ENCODE data around the gene WNT11. TPM values are rescaled to one million over a fixed set of nuclear protein-coding genes. Genes with fewer than 3 reads are reported as not detected.

The WNT11 gene
- polyA plus RNA-seq, 1 experiment: not detected

DNA sequence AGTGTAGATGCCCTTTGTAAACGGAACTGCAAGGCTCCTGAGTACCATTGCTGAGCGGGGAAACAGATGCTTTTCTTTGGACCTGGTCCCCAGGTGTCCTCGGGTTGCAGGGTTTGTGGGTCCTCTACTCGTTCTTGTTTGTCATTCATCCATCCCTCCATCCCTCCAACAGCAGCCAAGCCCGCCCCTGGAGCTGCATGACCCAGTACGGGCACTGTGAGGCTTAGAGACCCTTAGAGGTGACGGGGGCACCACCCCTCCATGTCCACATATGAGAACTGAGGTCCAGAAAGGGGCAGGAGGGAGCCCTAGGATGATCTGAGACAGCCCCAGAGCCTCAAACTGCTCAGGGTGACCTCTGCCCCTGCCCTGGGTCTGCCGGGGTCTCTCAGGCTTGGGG, 45.4 kb downstream of the WNT11 start:
- CTCF ChIA-PET: interaction anchor here (1.5 kb wide), 1 partner anchor 9 kb away, joined by 6 read pairs; no protein-coding TSS in a partner anchor

GRCh38 chr11:76159983-76160661, 46.2 kb downstream of the WNT11 start:
- no peak for TF ChIP-seq CTCF (IDR thresholded peaks at IDR 0.05; ENCODE audit: low read depth, low read length)
- CTCF ChIA-PET: interaction anchor here (1.5 kb wide), 1 partner anchor 8 kb away, joined by 6 read pairs; no protein-coding TSS in a partner anchor
- DNase-seq (ENCODE audit: low read depth, low spot score): no peak
- Histone ChIP-seq H3K27ac (ENCODE audit: low read depth, low read length) (no peak overlapping the region), H3K4me3 (ENCODE audit: low read depth, low read length) (no peak overlapping the region), H3K9me3 (ENCODE audit: control insufficient read depth, insufficient read depth, low read length) (no peaks in the 10 kb centered on the region; the same call in 1 of the 2 replicates), H3K27me3 (ENCODE audit: control insufficient read depth, insufficient read depth, low read length) (peaks cover 23% of the 10 kb centered on the region)
- POLR2A ChIA-PET: no interaction called here

More for the DNA sequence above, 45.4 kb downstream of the WNT11 start:
- POLR2A ChIA-PET: no interaction called here
- no peak overlapping the region for H3K27ac ChIP-seq (ENCODE audit: low read depth, low read length)
- TF ChIP-seq CTCF (IDR thresholded peaks at IDR 0.05; ENCODE audit: low read depth, low read length): no peak
- H3K27me3 ChIP-seq (ENCODE audit: control insufficient read depth, insufficient read depth, low read length): peaks cover 27% of the 10 kb centered on the region
- H3K4me3 ChIP-seq (ENCODE audit: low read depth, low read length): no peak overlapping the region
- no peak for DNase-seq (ENCODE audit: low read depth, low spot score)
- no peaks in the 10 kb centered on the region; the same call in 1 of the 2 replicates for H3K9me3 ChIP-seq (ENCODE audit: control insufficient read depth, insufficient read depth, low read length)

DNA sequence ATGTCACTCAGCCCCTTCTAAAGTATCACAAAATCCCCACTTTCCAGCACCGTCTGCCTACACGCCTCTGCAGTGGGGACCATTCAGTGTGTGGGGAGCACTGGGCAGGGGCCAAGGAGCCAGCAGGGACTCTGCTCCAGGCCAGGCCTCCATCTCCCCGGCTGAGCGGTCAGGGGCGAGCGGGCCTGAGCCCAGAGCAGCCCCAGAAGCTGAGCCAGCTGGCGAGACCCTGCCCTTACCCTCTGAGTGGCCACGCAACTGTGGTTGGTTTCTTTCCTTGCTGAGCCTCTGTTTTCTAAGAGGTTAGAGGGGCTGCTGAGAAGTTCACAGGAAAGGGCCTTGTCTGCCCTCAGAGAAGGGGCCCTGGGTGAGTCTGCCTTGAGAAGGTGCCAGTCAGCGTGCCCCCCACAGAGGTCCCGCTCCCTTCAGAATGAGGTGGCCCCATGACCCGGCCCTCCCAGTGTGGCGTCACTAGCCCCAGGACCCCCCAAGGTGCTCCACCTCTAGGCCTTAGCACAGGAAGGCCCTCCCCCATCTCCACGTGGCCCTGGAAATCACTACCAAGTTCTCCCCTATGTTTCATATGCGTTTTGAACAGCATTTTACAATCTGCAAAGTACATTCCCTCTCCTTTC, 46.9 kb downstream of the WNT11 start:
- ChIA-PET CTCF (no interaction called here), POLR2A (no interaction called here)
- Histone ChIP-seq H3K9me3 (ENCODE audit: control insufficient read depth, insufficient read depth, low read length) (no peaks in the 10 kb centered on the region; the same call in 1 of the 2 replicates), H3K4me3 (ENCODE audit: low read depth, low read length) (no peak overlapping the region), H3K27ac (ENCODE audit: low read depth, low read length) (no peak overlapping the region), H3K27me3 (ENCODE audit: control insufficient read depth, insufficient read depth, low read length) (peaks cover 25% of the 10 kb centered on the region)
- TF ChIP-seq CTCF (IDR thresholded peaks at IDR 0.05; ENCODE audit: low read depth, low read length): no peak
- no peak for DNase-seq (ENCODE audit: low read depth, low spot score)

GRCh38 chr11:76158394-76159302, 47.7 kb downstream of the WNT11 start:
- Histone ChIP-seq H3K27ac (ENCODE audit: low read depth, low read length) (no peak overlapping the region), H3K4me3 (ENCODE audit: low read depth, low read length) (no peak overlapping the region), H3K27me3 (ENCODE audit: control insufficient read depth, insufficient read depth, low read length) (peaks cover 27% of the 10 kb centered on the region), H3K9me3 (ENCODE audit: control insufficient read depth, insufficient read depth, low read length) (no peaks in the 10 kb centered on the region; the same call in 1 of the 2 replicates)
- ChIA-PET POLR2A (no interaction called here), CTCF (no interaction called here)
- DNase-seq (ENCODE audit: low read depth, low spot score): no peak
- no peak for TF ChIP-seq CTCF (IDR thresholded peaks at IDR 0.05; ENCODE audit: low read depth, low read length)

Data from AG04450 (cell line).